Loucy (cell line): ENCODE measurements around the gene LEKR1.

Experiments
- H2AFZ ChIP-seq: fragments of 200-600 bp; sonication (generic); 2 replicates; pipeline ENCODE4 v1.6.0; 2016; ENCODE audit warnings: antibody characterized with exemption, mild to moderate bottlenecking, low read length, moderate library complexity
- H3F3A ChIP-seq: fragments of 200-600 bp; 2 replicates; pipeline ENCODE4 v1.6.0; 2016; ENCODE audit warnings: antibody characterized with exemption, low read depth, mild to moderate bottlenecking
- H3K27me3 ChIP-seq: fragments of 200-600 bp; sonication (generic); 2 replicates; pipeline ENCODE4 v1.6.1; 2014; ENCODE audit warnings: low read length, mild to moderate bottlenecking; ENCODE audit not compliant: insufficient read depth, poor library complexity, severe bottlenecking
- H3K36me3 ChIP-seq: fragments of 200-600 bp; sonication (generic); 2 replicates; pipeline ENCODE4 v1.6.1; 2016; ENCODE audit warnings: low read length; ENCODE audit not compliant: insufficient read depth
- H3K4me1 ChIP-seq: fragments of 200-600 bp; sonication (generic); 2 replicates; pipeline ENCODE4 v1.5.1; 2014; ENCODE audit warnings: low read length, mild to moderate bottlenecking; ENCODE audit not compliant: insufficient read depth, poor library complexity, severe bottlenecking
- H3K4me2 ChIP-seq: fragments of 200-600 bp; sonication (generic); 2 replicates; pipeline ENCODE4 v1.6.0; 2014; ENCODE audit warnings: antibody characterized with exemption, low read length, low read depth, mild to moderate bottlenecking; ENCODE audit not compliant: poor library complexity, severe bottlenecking
- H3K4me3 ChIP-seq: fragments of 200-600 bp; sonication (generic); 2 replicates; pipeline ENCODE4 v1.5.1; 2014; ENCODE audit warnings: low read length, mild to moderate bottlenecking, mixed read lengths; ENCODE audit not compliant: poor library complexity, severe bottlenecking
- H3K79me2 ChIP-seq: fragments of 200-600 bp; sonication (generic); 2 replicates; pipeline ENCODE4 v1.6.1; 2014; ENCODE audit warnings: low read length; ENCODE audit not compliant: insufficient read depth
- H3K9ac ChIP-seq: fragments of 200-600 bp; sonication (generic); 2 replicates; pipeline ENCODE4 v1.6.0; 2014; ENCODE audit warnings: mild to moderate bottlenecking, low read depth, low read length, moderate library complexity; ENCODE audit not compliant: poor library complexity, severe bottlenecking
- H3K9me2 ChIP-seq: fragments of 200-600 bp; sonication (generic); replicated peaks from 2 replicates; pipeline ENCODE4 v1.6.1; 2016; ENCODE audit warnings: low read depth, low read length, mixed read lengths
- H3K9me3 ChIP-seq: fragments of 200-600 bp; sonication (generic); 2 replicates; pipeline ENCODE4 v1.6.1; 2014; ENCODE audit warnings: mild to moderate bottlenecking, antibody characterized with exemption, low read length, low read depth; ENCODE audit not compliant: insufficient read depth
- H4K20me1 ChIP-seq: fragments of 200-600 bp; sonication (generic); 2 replicates; pipeline ENCODE4 v1.6.0; 2014; ENCODE audit warnings: antibody characterized with exemption, low read length, mild to moderate bottlenecking; ENCODE audit not compliant: insufficient read depth, poor library complexity, severe bottlenecking
- CTCF ChIP-seq: fragments of 200-600 bp; sonication (generic); conservative IDR thresholded peaks from 2 replicates; pipeline ENCODE4 v1.5.1; 2014; ENCODE audit warnings: mild to moderate bottlenecking, antibody characterized with exemption, low read length
- EZH2phosphoT487 ChIP-seq: fragments of 200-600 bp; IDR thresholded peaks from 2 replicates; pipeline ENCODE4 v1.6.1; 2018; ENCODE audit warnings: antibody characterized with exemption, mild to moderate bottlenecking, moderate library complexity, borderline replicate concordance

LEKR1 gene

GRCh38 chr3:156782319-156782718 lies 43.8 kb upstream of the LEKR1 start:
- Histone ChIP-seq H3K9me2 (no peaks in the 10 kb centered on the region), H3K9ac (no peak overlapping the region), H3F3A (no peaks in the 10 kb centered on the region), H4K20me1 (no peaks in the 10 kb centered on the region), H3K79me2 (no peaks in the 10 kb centered on the region), H3K4me3 (no peak overlapping the region), H2AFZ (no peak overlapping the region), H3K9me3 (no peaks in the 10 kb centered on the region), H3K36me3 (no peaks in the 10 kb centered on the region), H3K4me2 (no peak overlapping the region), H3K4me1 (no peaks in the 10 kb centered on the region), H3K27me3 (no peaks in the 10 kb centered on the region)
- TF ChIP-seq EZH2phosphoT487 = no peak
- no peak for TF ChIP-seq CTCF

- Histone ChIP-seq H3K4me2 (no peak overlapping the region), H3K9ac (no peak overlapping the region), H3K9me3 (no peaks in the 10 kb centered on the region), H2AFZ (no peak overlapping the region), H4K20me1 (no peaks in the 10 kb centered on the region), H3K4me3 (no peak overlapping the region), H3K36me3 (no peaks in the 10 kb centered on the region), H3F3A (no peaks in the 10 kb centered on the region), H3K27me3 (no peaks in the 10 kb centered on the region), H3K4me1 (no peaks in the 10 kb centered on the region), H3K79me2 (no peaks in the 10 kb centered on the region), H3K9me2 (no peaks in the 10 kb centered on the region)
- no peak for TF ChIP-seq CTCF
- no peak for TF ChIP-seq EZH2phosphoT487
These were observed 43.2 kb upstream of the LEKR1 start for GRCh38 chr3:156782921-156783320.

DNA sequence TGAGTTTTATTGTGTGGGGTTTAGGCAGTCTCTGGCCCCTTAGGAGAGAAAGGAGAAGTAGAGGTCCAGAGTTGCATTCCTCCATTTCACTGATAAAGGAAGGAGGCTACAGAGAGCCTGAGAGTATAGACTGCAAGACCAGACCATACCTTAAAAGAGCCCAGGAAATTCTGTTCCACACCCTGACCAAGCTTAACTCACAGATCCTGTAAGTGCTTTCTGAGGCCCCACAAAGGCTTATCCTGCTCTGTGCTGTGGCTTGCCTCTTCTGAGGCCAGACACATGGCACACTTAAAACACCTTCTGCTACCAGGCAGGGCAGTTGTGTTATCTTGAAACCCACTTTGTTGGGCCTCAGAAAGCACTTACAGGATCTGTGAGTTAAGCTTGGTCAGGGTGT lies 39.2 kb upstream of the LEKR1 start:
- H4K20me1 ChIP-seq = no peaks in the 10 kb centered on the region
- H3F3A ChIP-seq = no peaks in the 10 kb centered on the region

More for the DNA sequence above, 39.2 kb upstream of the LEKR1 start:
- Histone ChIP-seq H2AFZ (no peak overlapping the region), H3K9ac (no peak overlapping the region), H3K4me3 (no peak overlapping the region), H3K9me2 (no peaks in the 10 kb centered on the region), H3K9me3 (no peaks in the 10 kb centered on the region), H3K79me2 (no peaks in the 10 kb centered on the region), H3K36me3 (no peaks in the 10 kb centered on the region), H3K4me1 (no peaks in the 10 kb centered on the region), H3K27me3 (no peaks in the 10 kb centered on the region), H3K4me2 (no peak overlapping the region)
- TF ChIP-seq CTCF (no peak), EZH2phosphoT487 (no peak)
